HG03060 (cell line): ENCODE results near the gene ABHD17A.

Source experiments
- ATAC-seq: cut with Tn5 transposase; IDR thresholded peaks from one replicate; pipeline ENCODE4 v1.9.1; 2021; ENCODE audit warnings: low read depth, moderate number of reproducible peaks; ENCODE audit not compliant: unreplicated experiment

Gene ABHD17A

DNA sequence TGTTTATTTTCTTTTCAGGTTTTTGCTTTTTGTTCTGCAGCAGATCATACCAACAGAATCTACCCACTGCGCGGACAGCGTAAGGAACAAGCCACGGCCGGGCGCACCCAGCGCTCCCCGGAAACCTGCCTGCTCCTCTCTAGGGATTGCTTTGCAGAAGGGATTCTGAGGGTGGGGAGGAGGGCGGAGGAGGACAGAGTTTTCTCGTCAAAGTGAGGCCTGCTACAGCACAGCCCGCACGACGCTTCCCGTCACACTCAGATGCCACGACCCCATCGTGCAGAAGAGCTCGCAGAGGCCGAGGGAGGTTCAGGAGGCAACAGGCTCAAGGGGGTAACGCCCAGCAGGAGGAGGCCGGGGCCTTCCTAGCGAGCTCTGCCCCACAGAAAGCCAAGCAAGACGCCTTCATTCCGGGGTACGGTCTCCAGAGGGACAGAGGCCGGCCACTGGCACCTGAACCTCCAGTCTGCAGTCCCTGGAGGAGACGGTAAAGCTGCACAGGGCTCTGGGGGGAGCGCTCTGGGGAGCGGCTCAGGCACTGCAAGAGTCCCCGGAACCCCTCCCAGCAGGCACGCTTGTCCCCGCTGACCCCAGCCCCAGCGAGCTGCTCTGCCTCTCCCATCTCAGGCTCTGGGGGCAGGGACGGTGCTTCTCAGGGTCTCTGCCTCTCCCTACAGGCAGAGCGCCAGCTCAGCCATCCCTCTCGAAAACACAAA is 43.9 kb downstream of the ABHD17A start:
- no peak for ATAC-seq

DNA sequence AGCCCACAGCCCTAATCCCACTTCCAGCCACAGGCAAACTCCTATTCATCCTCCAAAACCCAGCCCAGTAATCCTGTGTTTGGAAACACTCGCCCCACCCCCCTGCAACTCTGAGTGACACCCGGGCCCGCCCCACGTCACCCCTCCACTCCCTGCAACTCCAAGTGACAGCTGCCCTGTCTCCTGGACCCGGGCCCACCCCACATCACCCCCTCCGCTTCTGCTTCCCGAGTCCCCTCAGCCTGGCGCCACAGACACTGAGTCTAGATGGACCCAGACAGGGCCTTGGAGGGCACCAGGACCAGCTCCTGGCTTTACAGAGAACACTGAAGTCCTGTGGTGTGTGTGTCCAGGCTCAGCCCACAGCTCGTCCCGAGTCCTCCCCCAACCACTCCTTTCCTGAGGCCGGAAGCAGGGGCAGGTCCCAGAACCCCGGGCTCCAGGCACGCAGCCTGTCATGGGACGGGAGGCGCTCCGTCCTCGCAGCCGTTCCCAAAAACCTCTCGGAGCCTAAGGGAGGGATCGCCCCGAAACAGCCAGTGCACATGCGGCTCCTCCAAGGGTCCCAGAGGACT is 44.7 kb downstream of the ABHD17A start:
- no peak for ATAC-seq

DNA sequence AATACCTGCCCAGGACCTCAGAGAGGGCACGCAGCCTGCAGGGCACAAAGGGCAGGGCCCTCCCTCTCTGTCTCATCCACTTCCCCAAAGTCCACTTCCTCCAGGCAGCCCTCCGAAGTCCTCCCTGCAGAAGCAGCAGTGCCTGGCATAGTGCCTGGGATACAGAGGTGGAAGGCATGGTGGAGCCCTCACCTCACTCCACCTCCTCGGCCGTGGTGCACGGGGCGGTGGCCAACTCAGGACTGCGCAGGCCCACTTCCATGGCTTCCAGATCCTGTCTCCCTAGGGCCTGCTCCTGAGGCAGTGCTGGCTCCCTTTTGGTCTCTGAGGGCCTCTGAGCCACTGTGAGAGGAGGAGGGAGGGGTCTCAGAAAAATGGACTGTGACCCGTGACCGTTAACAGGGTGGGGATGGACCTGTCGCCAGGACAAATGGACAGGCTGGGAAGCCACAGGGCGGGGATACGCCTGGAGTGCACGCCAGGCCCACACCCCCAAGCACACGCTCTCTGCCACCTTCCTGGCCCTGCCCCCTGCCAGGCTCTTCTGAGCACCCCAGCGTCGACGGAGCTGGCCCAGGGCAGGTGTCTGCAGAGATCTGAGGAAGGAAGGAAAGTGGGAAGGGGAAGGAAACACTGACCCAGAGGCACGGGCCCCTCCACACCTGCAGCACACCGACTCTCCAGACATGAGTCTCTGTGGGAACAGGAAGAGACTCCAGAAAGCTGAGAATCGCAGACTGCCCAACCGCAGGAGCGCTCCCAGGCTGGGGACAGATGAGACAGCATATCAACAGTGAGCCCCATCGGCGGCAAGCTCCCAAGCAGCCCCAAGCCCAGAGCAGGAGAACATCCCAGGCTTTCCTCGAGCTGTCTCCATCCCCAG is 45.4 kb downstream of the ABHD17A start:
- no peak for ATAC-seq

DNA sequence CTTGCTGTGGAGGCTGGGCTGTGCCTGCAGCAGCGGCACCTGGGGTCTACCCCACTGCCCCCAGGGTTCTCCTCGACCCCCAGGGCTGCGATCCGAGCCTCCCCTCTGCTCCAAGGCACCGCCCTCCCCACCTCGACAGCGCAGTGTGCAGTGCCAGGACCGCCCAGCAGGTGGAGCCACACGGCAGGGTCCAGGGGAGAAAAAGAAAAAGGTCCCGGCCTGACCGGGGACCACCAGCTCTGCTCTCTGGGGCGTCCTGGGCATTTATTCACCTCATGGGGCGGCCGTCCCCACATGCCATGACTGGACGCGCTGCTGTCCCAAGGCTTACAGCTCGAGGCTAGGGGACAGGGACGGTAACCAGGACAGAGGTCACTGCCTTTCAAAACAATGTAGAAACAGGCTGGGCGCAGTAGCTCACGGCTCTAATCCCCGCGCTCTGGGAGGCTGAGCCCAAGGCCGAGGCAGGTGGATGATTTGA is 47.6 kb downstream of the ABHD17A start:
- ATAC-seq: no peak

DNA sequence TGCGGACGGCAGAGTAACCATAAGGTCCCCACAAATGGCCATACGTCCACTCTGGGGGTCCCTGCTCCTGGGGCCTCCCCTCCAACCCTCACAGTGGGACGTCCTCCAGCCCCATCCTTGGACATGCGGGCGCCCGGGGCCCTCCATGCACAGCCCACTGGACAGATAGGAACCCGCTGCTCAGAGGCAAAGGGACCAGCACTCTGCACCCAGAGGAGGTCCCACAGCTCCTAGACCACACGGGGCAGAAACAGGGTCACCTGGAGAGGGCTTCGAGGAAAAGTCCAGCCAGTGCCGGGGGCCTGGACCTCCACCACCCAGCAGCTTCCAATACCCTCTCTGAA is 48.1 kb downstream of the ABHD17A start:
- ATAC-seq: no peak

DNA sequence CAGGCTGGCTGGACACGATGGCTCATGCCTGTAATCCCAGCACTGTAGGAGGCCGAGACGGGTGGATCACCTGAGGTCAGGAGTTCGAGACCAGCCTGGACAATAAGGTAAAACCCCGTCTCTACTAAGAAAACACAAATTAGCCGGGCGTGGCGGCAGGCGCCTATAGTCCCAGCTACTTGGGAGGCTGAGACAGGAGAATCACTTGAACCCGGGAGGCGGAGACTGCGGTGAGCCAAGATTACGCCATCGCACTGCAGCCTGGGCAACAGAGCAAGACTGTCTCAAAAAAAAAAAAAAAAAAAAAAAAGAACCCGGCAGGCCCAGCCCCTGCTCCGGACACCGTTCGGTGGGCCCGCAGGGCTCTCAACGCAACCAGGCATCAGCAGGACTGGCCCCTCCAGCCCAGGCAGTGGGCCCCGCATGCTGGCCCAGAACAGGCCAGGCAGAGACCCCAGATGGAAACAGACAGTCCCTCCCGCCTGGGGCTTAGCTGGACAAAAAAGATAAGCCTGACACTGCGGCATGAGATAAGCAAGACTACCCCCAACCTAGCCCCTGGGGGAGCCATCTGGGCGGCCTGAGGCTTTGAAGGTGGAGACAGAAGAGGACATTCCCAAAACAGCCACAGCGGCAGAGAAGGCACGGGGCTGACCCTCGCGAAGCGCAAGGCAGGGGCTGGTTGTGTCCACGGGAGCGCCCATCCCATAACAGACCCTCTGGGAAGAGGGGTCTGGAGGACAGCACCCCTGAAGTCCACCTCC is 48.7 kb downstream of the ABHD17A start:
- ATAC-seq: no peak

DNA sequence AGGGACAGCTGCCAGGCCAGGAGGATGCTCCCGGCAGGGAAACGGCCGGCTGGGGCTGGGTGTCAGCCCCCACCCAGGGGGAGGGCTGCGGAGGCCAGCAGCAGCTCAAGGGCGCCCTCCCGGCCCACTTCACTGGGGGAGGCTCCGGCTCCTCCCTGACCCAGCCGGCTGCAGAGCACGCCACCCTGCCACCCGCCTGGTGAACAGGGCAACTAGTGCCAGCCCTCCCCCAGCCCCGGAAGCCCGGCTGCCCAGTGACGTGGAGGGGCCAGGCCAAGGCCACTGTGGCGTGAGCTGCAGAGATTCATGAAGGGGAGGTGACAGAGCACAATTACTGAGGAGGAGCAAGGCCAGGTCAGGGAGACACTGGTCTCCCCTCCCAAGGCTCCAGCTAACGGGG is 51.8 kb downstream of the ABHD17A start:
- no peak for ATAC-seq

DNA sequence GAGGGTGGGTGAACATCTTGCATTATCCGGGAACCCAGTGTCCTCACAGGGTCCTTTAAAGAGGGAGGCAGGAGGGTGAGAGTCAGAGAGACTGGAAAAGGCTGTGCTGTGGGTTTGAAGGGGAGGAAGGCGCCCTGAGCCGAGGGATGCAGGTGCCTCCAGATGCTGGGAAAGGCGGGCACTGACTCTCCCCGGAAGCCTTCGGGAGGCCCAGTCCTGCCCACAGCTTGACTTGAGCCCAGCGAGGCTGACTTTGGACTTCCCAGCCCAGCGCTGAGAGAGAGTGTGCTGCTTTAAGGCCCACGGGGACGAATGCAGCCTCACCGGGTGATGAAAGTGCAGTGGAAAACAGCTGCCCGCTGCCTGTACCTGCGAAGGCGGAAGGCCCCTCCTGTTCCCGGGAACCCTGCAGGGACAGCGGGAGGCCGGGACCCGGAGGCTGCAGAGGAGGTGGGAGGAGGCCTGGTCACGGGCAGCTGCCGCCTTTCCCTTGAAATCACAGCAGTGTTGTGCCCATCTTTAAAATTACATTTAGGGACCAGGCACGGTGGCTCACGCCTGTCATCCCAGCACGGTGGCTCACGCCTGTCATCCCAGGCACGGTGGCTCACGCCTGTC is 53.1 kb downstream of the ABHD17A start:
- no peak for ATAC-seq

DNA sequence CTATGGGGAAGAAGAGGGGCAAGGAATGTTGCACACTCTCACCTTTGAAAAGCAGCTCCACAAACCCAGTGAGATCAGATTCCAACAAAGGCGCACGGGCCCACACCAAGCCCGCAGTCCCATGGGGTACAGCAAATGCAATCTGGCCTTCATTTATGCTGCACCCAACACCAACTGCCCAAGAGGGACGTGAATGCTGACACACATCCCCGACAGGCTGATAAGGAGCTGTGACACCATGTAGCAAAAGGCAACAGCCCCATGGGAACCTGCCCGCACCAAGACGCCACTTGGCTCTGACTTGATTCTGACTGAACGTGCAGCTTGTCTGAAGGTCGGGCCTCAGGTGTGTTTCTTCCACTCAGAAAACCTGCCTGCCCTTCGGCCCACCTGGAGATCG is 54.3 kb downstream of the ABHD17A start:
- no peak for ATAC-seq

DNA sequence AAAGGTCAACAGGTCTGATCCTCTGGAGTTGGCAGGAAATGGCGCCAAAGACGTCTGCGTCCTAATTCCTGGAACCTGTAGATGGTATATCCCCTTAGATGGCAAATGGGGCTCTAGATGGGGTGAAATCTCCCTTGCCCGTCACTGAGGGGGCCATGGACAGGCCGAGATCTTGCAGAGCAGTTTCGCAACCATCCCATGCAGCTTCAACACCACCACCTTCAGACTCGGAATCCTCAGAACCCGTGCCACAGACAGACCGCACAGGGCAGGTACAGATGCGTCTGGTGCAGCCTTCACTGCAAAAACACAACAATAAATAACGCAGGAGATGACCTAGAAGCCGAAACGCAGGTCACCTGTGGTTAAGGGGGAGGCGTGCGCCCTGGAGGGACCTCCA is 54.7 kb downstream of the ABHD17A start:
- no peak for ATAC-seq

DNA sequence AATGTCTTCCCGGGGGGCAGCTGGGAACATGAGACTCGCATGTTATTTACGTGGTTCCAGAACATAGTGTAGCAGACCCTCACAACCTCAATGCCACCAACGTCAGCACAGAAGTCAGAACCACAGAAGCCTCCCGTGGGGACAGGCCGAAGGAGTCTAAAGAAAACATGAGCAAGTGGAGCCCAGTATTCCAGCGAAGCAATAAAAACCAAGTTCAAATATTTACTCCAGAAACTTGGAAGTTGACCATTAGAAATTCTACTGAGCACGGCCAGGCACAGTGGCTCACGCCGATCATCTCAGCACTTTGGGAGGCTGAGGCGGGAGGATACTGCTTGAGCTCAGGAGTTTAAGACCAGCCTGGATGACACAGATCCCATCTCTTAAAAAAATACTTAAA is 55.3 kb downstream of the ABHD17A start:
- no peak for ATAC-seq

DNA sequence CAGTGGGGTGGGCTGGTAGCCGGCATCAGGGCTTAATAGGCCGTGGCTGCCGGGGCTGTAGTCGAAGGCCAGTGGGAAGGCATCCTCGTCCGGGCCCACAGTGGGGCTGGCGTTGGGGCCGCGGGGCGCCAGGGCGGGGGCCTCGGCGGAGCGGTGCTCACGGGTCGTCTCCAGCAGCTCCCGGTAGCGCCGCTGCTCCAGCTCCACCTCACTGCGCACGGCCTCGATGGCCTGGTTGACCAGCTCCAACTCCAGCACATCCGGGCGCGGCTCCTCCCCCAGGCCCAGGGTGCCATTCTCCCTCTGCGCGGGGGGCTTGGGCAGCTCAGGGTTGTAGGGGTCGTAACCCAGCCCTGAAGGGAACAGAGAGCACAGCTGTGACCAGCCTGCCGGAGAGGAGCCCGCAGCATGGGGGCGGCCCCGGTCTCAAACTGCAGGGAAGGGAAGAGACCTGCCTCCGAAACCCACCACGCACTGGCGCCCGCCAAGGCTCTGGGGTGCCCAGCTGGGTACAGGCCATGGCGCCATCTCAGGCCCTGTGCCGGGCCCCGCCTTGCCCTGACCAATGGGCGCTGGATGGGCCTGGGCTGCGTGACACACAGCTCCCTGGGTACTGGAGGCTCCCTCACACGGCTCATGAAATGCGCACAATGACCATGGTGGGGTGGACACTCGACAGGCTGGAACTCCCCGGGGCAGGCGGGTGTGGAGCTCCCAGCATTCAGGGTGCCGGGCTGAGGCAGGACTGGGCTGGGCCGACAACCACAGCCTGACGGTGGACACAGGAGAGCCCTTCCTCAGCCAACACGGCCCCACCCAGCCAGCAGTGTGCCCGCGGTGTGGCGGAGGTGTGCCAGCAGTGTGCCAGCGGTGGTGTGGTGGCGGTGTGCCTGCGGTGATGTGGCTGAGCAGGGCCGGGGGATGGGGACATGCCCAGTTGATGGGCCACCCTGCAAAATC is 56.7 kb downstream of the ABHD17A start:
- no peak for ATAC-seq

DNA sequence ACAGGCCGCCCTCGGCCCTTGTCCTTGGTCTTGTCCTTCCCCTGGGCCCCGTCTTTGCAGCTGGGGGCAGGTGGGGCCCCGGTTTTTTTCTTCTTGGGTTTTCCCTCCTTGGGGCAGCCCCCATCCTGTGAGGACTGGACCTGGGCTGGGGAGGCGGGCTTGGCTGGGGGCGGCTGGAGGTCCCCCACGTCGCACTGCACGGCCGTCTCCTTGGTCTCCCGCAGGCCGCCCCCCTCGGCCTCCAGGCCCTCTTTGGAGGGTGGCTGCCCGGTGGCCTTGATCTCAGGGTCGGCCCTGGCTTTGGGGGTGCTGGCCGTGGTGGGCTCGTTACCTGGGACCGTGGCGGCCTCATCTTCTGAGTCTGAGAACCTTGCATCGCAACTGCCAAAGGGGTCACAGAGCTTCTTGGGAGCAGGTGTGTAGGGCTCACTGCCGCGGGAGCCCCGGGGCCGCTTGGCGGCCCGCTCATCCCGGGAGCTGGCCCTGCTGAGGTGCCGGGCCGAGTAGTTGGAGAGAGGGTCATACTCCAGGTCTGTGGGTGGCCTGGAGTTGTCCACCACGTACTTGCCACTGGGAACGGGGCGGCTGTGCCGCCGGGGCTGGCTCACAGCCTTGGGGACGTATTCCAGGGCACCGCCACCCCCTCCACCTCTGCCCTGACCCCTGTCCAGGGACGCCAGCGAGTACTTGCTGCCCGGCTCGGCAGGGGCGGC is 57.6 kb downstream of the ABHD17A start:
- no peak for ATAC-seq
